Right lobe of liver (tissue), 6 donors: ENCODE measurements around the gene TICAM1. TPM values are rescaled to one million over a fixed set of nuclear protein-coding genes. Genes with fewer than 3 reads are reported as not detected.

Experiments
- ATAC-seq, 4 donors: fragments of 200-7000 bp; cut with Tn5 transposase; one replicate each; pipeline ENCODE4 v1.9.1; 2020; ENCODE audit warnings: mild to moderate bottlenecking in 4 of 4, moderate library complexity in 4 of 4
- DNase-seq, 3 donors: peaks; one replicate each; pipeline ENCODE4 v3.0.0-alpha.2; 2020
- H3K27ac ChIP-seq, 3 donors: fragments of 200-600 bp; one replicate each; pipeline ENCODE4 v1.8.0; 2022
- H3K27me3 ChIP-seq, 2 donors: fragments of 200-600 bp; one replicate each; pipeline ENCODE4 v1.8.0; 2022
- H3K36me3 ChIP-seq, 4 donors: fragments of 200-600 bp; sonication (generic) in 1 of 4; one replicate each; pipeline versions ENCODE4 v1.5.1 to v1.8.0; 2017 to 2022; ENCODE audit warnings: control low read depth in 1 of 4
- H3K4me1 ChIP-seq, 4 donors: fragments of 200-600 bp; sonication (generic) in 1 of 4; one replicate each; pipeline versions ENCODE4 v1.5.1 to v1.8.0; 2017 to 2022; ENCODE audit warnings: control low read depth in 1 of 4
- H3K4me3 ChIP-seq, 3 donors: fragments of 200-600 bp; one replicate each; pipeline ENCODE4 v1.8.0; 2022
- H3K9me3 ChIP-seq, 4 donors: fragments of 200-600 bp; sonication (generic) in 1 of 4; one replicate each; pipeline versions ENCODE4 v1.5.1 to v1.8.0; 2017 to 2022; ENCODE audit warnings: control low read depth in 1 of 4
- CTCF ChIP-seq, 4 donors: fragments of 200-600 bp in 3 of 4; fragments of 450-650 bp in 1 of 4; IDR thresholded peaks; one replicate each; pipeline versions ENCODE4 v1.5.1 to v1.8.0; 2016 to 2022; ENCODE audit warnings: antibody characterized with exemption in 4 of 4, mild to moderate bottlenecking in 2 of 4
- POLR2A ChIP-seq: fragments of 450-650 bp; IDR thresholded peaks from one replicate; pipeline ENCODE4 v1.6.1; 2017; ENCODE audit warnings: antibody characterized with exemption, mild to moderate bottlenecking
- WGBS: methylation state at CpG from one replicate; pipeline ENCODE4 v1.1.6; 2018; ENCODE audit warnings: low coverage, low lambda C conversion rate; ENCODE audit not compliant: insufficient coverage; ENCODE audit errors: missing lambda C conversion rate; 5-methylcytosine and 5-hydroxymethylcytosine counted together
- intact Hi-C, 2 donors: fragments of 100-400 bp; cut with DNase I; formaldehyde crosslinking; loops; one replicate each; pipeline versions ENCODE4 v1.11.2 to v1.14.1; 2022
- microRNA-seq, 2 donors: library from miRNA; unstranded; fragments of <30 nt; microRNA quantifications; one replicate each; pipeline ENCODE4, GENCODE V29; 2019 to 2020
- small RNA-seq, 2 experiments: library from RNA; depleted of rRNA; stranded (forward); fragments of <200 nt; gene quantifications; one replicate each; pipeline ENCODE3, GENCODE V24; 2016
- total RNA-seq, 6 experiments: library from RNA; depleted of rRNA in 2 of 6; stranded (reverse); fragments of >200 nt in 2 of 6; fragmentation: NEBNext Ultra II Directional in 3 of 6; extraction: Animal tissue kit (Norgen Biotek cat#: 25700) in 3 of 6; gene quantifications; one replicate each; pipeline versions ENCODE4 v1.1.0 to v1.2.4, GENCODE V29; 2016 to 2023
- donor health status: DM: no; HTN: yes; CAD: no.
- donor health status: DM: no; HTN: no; CAD: no.
- donor health status: DM: no; HTN: no; CAD: no.
- donor health status: DM: no; HTN: yes; CAD: no.
- donor health status: DM: no; HTN: yes; CAD: no.

TICAM1 gene
- total RNA-seq, 6 experiments from 2014 or later, result 6.9 to 14.6 (median 9.4) TPM

GRCh38 chr19:4772566-4772965 is 58.9 kb downstream of the TICAM1 start:
- DNase-seq (no peak), ATAC-seq (no peak)
- Histone ChIP-seq H3K36me3 (no peaks in the 10 kb centered on the region), H3K27ac (no peak overlapping the region), H3K4me1 (no peaks in the 10 kb centered on the region), H3K27me3 (no peaks in the 10 kb centered on the region), H3K9me3 (no peaks in the 10 kb centered on the region), H3K4me3 (no peak overlapping the region)
- TF ChIP-seq POLR2A (no peak), CTCF (IDR thresholded peaks at IDR 0.05) (no peak)
- intact Hi-C loops, result no loop called here
- 36% methylated on average over 1 of the region's 2 CpGs for WGBS

- Histone ChIP-seq H3K27ac (no peak overlapping the region), H3K27me3 (no peaks in the 10 kb centered on the region), H3K9me3 (no peaks in the 10 kb centered on the region), H3K4me1 (no peaks in the 10 kb centered on the region), H3K36me3 (no peaks in the 10 kb centered on the region), H3K4me3 (no peak overlapping the region)
- intact Hi-C loops, result no loop called here
- TF ChIP-seq CTCF (IDR thresholded peaks at IDR 0.05), result no peak
- no peak for TF ChIP-seq POLR2A
- 9% methylated on average over 21 of the region's 37 CpGs for WGBS
- ATAC-seq, result peak; percentile 88 to 99 (median 94)
- DNase-seq, result peak; percentile 72 to 75 (median 75)
Measured at GRCh38 chr19:4768934-4769777, 62.4 kb downstream of the TICAM1 start.

Small RNA genes lying within 50 kb of the gene (microRNA-seq; reads per million reads assigned to microRNA genes)
- 0 reads per million in 2 donors for gene MIR7-3

Small RNA genes lying within 50 kb of the gene (small RNA-seq; reads per million reads assigned to genes)
- 0 reads per million in 2 experiments for gene MIR7-3

Other genes with a start within 250 kb of the TICAM1 start
- 10 to 100 TPM; 16.6 to 26.4 (median 22.8) TPM for gene TNFAIP8L1, start 192.2 kb downstream of the TICAM1 start, total RNA-seq
- gene MYDGF, start 161.4 kb downstream of the TICAM1 start, total RNA-seq, result 10 to 100 TPM; 58.2 to 98.7 (median 72.2) TPM
- gene DPP9, start 107.9 kb downstream of the TICAM1 start, total RNA-seq, result 100 to 1,000 TPM in 1 of 6 experiments, 10 to 100 TPM in 5; 47.3 to 118 (median 54.5) TPM
- 10 to 100 TPM in 2 of 6 experiments, 1 to 10 TPM in 4; 4.7 to 11.9 (median 5.6) TPM for gene FEM1A, start 40.0 kb downstream of the TICAM1 start, total RNA-seq
- gene PLIN3, start 36.0 kb upstream of the TICAM1 start, total RNA-seq, result 10 to 100 TPM; 10.8 to 53.9 (median 19.6) TPM
- gene ARRDC5, start 71.2 kb upstream of the TICAM1 start, total RNA-seq, result under 1 TPM in 3 of 6 experiments, not detected in 3; 0.15 to 0.35 (median 0.17) TPM
- 1 to 10 TPM in 2 of 6 experiments, under 1 TPM in 4; 0.17 to 3.8 (median 0.82) TPM for gene UHRF1, start 77.8 kb upstream of the TICAM1 start, total RNA-seq
- gene KDM4B, start 137.4 kb upstream of the TICAM1 start, total RNA-seq, result 10 to 100 TPM; 14.2 to 36.9 (median 29.1) TPM